ENCODE data around the gene SLC25A39.
"Not testable (repeated sequence)": the region's sequence is repeated elsewhere in the genome, so short reads cannot be mapped to it uniquely, and the experiment has no call there.

SLC25A39 gene

GRCh38 chr17:44353672-44354331 lies 29.2 kb upstream of the SLC25A39 start:
- DNase-seq, result no peak

GRCh38 chr17:44352828-44353671 lies 28.4 kb upstream of the SLC25A39 start:
- no peak for DNase-seq

DNA sequence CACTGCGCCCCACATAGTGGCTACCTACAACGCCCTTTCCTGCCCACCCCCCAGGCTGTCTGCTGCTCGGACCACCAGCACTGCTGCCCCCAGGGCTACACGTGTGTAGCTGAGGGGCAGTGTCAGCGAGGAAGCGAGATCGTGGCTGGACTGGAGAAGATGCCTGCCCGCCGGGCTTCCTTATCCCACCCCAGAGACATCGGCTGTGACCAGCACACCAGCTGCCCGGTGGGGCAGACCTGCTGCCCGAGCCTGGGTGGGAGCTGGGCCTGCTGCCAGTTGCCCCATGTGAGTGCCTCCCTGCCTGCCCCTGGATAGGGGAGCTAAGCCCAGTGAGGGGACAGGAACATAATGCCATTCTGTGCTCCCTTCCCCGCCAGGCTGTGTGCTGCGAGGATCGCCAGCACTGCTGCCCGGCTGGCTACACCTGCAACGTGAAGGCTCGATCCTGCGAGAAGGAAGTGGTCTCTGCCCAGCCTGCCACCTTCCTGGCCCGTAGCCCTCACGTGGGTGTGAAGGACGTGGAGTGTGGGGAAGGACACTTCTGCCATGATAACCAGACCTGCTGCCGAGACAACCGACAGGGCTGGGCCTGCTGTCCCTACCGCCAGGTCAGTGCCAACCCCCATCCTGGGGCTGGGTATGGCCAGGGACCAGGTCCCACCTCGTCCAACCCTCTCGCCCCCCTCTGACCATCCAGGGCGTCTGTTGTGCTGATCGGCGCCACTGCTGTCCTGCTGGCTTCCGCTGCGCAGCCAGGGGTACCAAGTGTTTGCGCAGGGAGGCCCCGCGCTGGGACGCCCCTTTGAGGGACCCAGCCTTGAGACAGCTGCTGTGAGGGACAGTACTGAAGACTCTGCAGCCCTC lies 27.6 kb upstream of the SLC25A39 start:
- no peak for DNase-seq

DNA sequence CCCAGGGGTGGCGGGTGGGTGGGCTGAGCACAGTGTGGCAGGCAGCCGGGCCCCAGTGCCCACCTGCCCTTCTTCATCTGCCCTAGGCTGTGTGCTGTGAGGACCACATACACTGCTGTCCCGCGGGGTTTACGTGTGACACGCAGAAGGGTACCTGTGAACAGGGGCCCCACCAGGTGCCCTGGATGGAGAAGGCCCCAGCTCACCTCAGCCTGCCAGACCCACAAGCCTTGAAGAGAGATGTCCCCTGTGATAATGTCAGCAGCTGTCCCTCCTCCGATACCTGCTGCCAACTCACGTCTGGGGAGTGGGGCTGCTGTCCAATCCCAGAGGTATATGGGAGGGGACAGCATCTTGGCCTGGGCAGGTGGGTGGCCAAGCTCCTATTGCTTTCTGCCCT lies 26.8 kb upstream of the SLC25A39 start:
- DNase-seq, result no peak

- DNase-seq, result peak; percentile 65 to 73
Observed at GRCh38 chr17:44350733-44351226, 26.2 kb upstream of the SLC25A39 start.

GRCh38 chr17:44349553-44350070 lies 25.0 kb upstream of the SLC25A39 start:
- no peak for DNase-seq

DNA sequence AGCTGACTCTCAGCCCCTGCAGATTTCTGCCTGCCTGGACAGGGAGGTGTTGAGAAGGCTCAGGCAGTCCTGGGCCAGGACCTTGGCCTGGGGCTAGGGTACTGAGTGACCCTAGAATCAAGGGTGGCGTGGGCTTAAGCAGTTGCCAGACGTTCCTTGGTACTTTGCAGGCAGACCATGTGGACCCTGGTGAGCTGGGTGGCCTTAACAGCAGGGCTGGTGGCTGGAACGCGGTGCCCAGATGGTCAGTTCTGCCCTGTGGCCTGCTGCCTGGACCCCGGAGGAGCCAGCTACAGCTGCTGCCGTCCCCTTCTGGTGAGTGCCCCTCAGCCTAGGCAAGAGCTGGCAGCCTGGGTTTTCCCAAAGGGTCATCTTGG lies 24.4 kb upstream of the SLC25A39 start:
- DNase-seq, result no peak

GRCh38 chr17:44348234-44348987 lies 23.8 kb upstream of the SLC25A39 start:
- DNase-seq, result peak; percentile 87 to 89

GRCh38 chr17:44347206-44348055 lies 22.8 kb upstream of the SLC25A39 start:
- DNase-seq, result not testable (repeated sequence)

- no peak for DNase-seq
Observed at GRCh38 chr17:44346064-44346844, 21.6 kb upstream of the SLC25A39 start.

DNA sequence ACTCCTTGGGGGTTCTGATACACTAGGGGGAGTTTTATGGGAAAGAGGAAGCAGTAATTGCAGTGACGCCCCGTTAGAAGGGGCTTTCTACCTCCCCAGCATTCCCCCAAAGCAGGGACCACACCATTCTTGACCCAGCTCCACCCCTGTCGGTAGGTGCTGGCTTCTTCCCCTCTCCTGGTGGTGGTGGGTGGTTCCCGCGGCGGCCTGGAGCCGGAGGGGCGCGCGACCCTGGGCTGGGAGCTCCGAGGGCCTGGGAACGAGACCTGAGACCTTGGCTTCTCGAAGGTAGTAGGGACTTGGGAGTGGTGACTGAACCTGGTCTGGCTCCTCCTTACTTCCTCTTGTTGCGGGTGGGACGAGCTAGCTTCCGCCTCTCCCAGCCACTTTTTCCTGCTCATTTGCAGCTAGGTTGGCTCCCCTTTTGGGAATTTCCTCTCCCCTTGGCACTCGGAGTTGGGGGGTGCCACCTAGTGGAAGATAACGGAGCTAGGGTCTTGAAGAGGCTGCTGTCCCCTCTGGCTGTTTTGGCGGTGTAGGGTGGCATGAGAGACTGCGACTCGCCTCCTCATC lies 20.9 kb upstream of the SLC25A39 start:
- DNase-seq, result peak; percentile 55 to 66

DNA sequence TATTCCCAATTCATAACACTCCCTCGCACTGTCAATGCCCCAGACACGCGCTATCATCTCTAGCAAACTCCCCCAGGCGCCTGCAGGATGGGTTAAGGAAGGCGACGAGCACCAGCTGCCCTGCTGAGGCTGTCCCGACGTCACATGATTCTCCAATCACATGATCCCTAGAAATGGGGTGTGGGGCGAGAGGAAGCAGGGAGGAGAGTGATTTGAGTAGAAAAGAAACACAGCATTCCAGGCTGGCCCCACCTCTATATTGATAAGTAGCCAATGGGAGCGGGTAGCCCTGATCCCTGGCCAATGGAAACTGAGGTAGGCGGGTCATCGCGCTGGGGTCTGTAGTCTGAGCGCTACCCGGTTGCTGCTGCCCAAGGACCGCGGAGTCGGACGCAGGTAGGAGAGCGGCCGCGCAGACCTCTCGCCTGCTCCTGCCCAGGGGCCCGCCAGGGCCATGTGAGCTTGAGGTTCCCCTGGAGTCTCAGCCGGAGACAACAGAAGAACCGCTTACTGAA lies 20.4 kb upstream of the SLC25A39 start, which contains the start of gene GRN:
TSS of gene GRN (plus strand) at position 364 of the 515 bp plus-strand sequence. CDS start 3,863 bp downstream, outside the sequence.
- DNase-seq, result peak; percentile 96 to 97

DNA sequence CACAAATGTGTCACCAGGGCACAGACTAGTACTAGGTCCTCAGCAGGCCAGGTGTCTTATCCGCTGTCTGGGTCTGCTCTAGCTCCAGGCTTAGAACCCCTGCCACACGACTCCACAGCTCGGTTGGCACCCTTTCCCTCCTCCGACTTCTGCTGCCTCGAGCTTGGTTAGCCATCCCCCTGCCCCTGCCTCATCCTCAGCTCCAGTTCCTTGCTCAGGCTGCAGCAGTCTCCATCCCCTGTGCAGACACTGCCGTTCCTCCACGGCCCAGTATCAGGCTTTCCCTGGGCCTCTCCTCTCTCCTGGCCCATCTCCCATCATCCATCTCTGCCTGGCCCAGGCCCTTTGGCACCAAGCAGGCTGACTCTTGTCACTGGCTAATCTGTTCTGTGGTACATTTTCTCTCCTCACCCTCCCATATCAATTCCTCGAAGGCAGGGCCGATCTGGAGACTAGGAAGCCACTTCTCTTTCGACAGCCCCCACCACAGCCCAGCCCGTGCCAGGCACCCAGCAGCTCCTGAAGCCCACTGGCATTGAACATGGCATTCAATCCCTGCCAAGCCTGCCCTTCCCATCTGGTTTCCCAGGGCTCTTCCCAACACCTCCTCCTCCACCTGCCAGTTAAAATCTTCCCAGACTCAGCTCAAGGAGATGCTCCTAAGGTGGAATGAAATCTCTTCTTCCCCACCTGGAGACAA lies 19.0 kb upstream of the SLC25A39 start:
- DNase-seq, result no peak

DNA sequence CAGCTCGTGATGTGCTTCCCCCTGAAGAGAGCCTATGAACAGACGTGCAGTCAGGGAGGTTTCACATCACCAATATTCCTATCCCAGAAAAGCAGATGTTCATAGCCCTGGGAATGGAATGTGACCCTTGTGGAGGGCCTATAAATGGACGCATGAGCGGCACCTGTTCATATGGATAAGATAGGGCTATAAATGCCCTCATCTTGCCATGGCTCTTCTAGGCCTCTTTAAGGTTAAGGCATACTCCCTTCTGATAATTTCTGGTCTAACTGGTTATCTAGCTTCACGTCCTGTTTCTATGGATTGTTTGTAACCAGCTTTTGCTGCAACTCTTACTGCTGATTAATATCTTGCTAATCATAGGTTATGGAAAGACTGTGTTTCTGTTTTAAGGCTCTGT lies 15.9 kb upstream of the SLC25A39 start:
- not testable (repeated sequence) for DNase-seq

DNA sequence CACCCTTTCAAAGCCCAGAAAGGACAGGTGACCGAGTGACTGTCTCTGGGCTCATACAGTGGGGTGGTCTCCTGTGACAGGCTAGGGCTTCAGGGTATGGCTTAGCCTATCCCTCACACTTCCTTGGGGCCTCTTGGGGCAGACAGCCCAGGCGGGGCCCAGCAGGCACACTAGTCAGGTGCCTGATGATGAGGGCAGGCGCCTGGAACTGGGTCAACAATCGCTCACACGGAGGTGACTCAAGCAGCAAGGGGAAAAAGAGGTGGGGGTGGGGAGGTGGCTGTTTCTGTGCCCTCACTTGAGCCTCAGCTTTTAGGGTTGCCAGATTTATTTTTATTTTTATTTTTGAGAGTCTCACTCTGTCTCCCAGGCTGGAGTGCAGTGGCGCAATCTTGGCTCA lies 14.1 kb upstream of the SLC25A39 start:
- DNase-seq, result no peak

GRCh38 chr17:44335968-44336367 lies 11.3 kb upstream of the SLC25A39 start:
- no peak for DNase-seq

GRCh38 chr17:44335564-44335963 lies 10.9 kb upstream of the SLC25A39 start:
- no peak for DNase-seq

DNA sequence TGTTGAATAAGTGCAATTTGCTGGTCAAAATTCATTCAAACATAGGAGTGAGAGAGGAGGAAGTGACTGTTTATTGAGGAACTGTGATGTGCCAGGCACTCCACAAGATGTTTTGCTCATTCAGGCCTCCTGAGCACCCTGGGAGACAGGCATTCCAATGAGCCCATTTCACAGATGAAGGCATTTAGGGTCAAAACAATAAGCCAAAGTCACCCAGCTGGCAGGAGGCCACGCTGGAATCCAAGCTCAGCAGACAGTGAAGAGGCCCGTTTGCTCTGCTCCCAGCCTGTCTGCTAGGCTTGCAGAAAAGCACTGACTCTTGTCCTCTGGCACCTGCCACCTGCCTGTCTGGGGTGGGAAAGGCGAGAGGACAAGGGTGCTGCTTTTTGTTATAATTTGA lies 10.1 kb upstream of the SLC25A39 start:
- peak; percentile 37 to 39 for DNase-seq

DNA sequence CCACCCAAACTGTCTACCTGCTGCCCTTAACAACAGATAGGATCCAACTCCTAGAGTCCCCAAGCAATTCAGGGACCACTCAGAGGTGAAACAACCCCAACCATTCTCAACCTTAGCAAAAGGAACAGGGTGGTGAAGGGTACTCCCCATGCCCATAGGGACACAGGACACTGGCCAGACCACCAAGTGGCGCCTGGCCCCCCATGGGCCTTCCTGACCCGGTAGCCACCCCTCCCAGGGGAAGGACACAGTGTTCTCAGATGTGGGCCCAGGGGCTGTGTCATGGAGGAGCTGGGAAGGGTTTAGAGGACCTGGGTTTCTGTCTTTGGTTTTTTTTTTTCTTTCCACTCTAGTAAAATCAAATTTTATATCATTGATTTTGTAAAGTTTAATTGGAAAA lies 9.7 kb upstream of the SLC25A39 start:
- no peak for DNase-seq

Data from AML-193 (cell line).